Erythroblast (primary cell): ENCODE data around the gene RAD51B.

Source experiments
- GATA1 ChIP-seq: IDR thresholded peaks from 2 replicates; pipeline ENCODE4 v1.6.1; 2011; ENCODE audit warnings: low read depth, mild to moderate bottlenecking, control low read depth, low read length, moderate library complexity
- POLR2A ChIP-seq: IDR thresholded peaks from 2 replicates; pipeline ENCODE4 v1.6.1; 2011; ENCODE audit warnings: mild to moderate bottlenecking, low read length

GRCh38 chr14:68709007-68709406 is 889.4 kb downstream of the RAD51B start:
- TF ChIP-seq POLR2A (no peak), GATA1 (no peak)
